GM12865 (cell line): ENCODE data around the gene RAP1GAP2.

ENCODE experiments used
- DNase-seq: peaks from one replicate; pipeline ENCODE4 v3.0.0; 2010; ENCODE audit warnings: low read depth
- H3K4me3 ChIP-seq: 2 replicates; pipeline ENCODE4 v1.5.1; 2011; ENCODE audit warnings: mild to moderate bottlenecking, low read depth, low read length, control low read depth
- TF ChIP-seq, protein P1 (sequence below): IDR thresholded peaks from 2 replicates; pipeline ENCODE4 v1.5.1; 2011; ENCODE audit warnings: low read length, control low read depth, low read depth, inconsistent platforms; ENCODE audit not compliant: insufficient read depth; ENCODE audit errors: missing control alignments

RAP1GAP2 gene

DNA sequence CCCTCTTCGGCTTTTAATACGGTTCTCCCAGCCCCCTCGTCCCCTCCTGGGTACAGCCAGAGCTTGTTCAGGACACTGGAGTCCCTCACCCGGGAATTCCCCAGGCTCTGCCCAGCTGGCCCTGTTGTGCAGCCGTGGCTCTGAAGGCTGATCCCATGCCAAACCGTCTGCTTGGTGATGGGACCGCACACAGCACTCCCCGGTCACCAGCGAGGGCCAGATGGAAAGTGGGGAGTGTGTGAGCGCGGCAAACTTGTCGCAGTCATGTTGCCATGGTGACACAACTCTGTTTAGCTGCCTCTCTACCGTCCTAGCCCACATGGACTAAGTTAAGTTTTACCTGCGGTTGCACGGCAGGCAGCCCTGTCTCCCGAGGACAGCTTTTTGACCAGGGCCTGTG is 107.9 kb downstream of the RAP1GAP2 start:
- H3K4me3 ChIP-seq: no peak overlapping the region
- TF ChIP-seq, protein P1, sequence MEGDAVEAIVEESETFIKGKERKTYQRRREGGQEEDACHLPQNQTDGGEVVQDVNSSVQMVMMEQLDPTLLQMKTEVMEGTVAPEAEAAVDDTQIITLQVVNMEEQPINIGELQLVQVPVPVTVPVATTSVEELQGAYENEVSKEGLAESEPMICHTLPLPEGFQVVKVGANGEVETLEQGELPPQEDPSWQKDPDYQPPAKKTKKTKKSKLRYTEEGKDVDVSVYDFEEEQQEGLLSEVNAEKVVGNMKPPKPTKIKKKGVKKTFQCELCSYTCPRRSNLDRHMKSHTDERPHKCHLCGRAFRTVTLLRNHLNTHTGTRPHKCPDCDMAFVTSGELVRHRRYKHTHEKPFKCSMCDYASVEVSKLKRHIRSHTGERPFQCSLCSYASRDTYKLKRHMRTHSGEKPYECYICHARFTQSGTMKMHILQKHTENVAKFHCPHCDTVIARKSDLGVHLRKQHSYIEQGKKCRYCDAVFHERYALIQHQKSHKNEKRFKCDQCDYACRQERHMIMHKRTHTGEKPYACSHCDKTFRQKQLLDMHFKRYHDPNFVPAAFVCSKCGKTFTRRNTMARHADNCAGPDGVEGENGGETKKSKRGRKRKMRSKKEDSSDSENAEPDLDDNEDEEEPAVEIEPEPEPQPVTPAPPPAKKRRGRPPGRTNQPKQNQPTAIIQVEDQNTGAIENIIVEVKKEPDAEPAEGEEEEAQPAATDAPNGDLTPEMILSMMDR: no peak
- no peak for DNase-seq

DNA sequence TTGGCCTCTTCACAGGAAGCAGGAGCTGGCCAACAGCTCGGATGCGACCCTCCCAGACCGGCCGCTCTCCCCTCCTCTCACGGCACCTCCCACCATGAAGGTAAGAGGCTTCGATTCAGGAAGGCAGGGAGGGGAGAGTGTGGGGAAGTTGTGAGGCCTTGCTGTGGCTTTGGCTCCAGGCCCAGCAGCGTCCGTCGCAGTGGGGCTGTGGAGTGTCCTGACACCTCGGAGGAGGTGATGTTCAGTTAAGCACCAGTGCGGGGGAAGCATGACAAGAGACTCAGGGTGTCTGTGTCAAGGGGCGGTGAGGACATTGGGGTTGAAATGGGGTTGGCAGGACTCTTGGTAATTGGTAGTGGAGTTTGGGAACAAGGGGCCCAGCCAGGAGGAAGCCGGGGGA is 109.0 kb downstream of the RAP1GAP2 start:
- H3K4me3 ChIP-seq: no peak overlapping the region
- TF ChIP-seq, protein P1: no peak
- no peak for DNase-seq

DNA sequence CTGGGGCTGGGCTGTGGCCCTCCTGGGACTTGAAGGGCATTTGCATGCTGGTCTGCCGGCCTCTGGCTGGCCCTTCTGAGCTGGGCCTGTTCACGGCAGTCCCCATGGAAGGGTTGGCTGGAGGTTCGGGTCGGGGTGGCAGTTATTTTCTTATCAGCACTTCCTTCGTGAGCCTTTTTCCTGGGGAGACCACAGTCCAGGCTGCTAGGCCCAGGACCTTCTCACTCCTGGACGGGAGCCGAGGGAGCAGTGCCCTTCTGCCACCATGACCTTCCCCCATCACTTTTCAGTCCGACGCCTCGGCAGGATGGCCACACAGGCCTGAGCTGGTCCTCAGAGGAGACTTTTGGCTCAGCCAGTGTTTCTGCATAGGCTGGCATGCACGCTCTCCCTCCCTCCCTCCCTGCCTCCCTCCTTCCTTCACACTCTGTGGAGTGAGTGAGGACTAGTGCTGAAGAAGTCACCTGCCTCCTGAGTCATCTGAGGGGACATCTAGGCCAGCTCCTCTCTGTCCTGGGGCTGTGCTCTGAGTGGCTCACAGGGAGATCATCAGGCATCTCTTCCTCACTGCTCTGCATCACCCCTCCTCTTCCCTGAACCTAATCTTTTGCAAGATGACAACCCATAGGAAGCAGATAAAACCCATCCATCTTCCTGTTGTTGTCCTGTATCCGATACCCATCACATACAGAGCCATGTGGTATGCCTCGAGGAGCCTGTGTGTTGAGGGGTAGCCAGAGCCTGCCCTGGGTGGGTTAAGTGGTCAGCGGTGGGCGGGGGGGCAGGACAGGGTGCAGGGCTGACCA is 109.7 kb downstream of the RAP1GAP2 start:
- DNase-seq: no peak
- TF ChIP-seq, protein P1: no peak
- H3K4me3 ChIP-seq: no peak overlapping the region

DNA sequence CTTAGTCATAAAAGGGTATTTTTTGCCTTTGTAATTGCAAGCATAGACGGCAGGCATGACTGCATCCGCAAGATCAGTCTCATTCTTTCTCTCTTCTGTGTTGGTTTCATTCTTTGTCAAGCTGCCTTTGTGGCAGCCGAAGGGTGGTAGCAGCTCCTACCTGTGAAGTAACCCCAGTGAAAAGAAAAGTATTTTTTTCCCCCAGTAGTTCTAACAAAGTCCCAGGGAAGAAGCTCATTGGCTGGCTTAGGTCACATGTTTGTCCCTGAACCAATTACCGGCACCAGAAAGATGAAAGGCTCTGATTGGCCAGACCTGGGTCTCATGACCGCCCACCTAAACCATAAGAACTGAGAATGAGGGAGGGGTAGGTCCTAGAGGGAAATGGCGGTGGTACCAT is 110.7 kb downstream of the RAP1GAP2 start:
- TF ChIP-seq, protein P1: no peak
- H3K4me3 ChIP-seq: no peak overlapping the region
- peak; percentile 29 for DNase-seq

DNA sequence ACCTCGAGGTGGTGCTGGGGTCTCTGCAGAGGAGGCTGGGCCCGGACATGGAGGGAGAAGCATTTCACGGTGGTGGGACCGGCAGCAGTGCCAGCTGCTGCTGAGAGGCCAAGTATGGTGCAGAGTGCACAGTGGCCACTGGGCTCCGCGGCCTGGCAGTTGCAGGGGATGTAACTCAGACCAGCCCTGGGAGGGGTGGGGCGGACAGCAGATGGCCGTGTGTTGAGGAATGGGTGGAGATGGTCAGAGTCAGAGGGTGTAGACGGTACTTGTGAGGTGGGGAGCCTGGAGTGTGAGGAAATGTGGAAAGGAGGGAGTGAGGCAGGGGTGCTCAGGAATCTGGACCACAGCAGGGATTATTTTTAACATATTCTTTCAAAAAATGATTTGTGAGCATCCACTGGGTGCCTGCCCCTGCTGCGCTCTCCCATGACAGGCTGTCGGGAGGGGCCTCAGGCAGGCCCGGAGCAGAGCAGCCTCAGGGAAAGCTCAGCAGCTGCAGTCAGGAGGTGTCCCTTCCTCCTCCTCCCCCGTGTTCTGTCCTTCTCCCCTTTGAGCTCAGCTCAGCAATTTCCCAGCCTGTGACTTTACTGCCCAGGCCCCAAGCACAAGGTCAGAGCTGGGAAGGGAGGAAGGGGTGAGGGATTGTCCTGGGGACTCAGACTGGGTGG is 113.1 kb downstream of the RAP1GAP2 start:
- H3K4me3 ChIP-seq: no peak overlapping the region
- TF ChIP-seq, protein P1: no peak
- no peak for DNase-seq

DNA sequence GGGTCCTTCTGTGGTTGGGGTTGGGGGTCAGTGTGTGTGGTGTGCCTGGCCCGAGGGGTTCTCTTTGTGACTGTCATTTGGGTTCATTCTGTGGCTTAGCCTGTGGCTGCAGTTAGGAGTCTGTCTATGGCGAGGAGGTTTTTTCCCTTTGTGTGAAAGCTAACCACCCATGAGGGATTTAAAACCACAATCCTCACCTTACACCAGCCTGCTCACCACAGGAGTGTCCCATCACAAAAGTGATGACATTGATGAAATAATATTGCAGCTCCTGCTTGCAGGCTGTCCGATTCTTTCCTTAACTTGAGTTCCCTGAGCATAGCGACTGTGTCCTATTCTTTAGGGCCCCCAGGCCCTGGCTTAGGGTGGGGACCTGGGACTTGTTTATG is 113.6 kb downstream of the RAP1GAP2 start:
- no peak overlapping the region for H3K4me3 ChIP-seq
- TF ChIP-seq, protein P1: no peak
- no peak for DNase-seq
